HCT116 (cell line): ENCODE data around the gene MBOAT7. TPM values are rescaled to one million over a fixed set of nuclear protein-coding genes. Genes with fewer than 3 reads are reported as not detected.

ENCODE experiments used
- ATAC-seq: fragments of 200-7000 bp; cut with Tn5 transposase; 2 replicates; pipeline ENCODE4 v1.9.1; 2020; ENCODE audit warnings: mild to moderate bottlenecking, moderate library complexity
- BruUV-seq: library from RNA; stranded (reverse); fragments of 400-500 nt; replicated peaks from 2 replicates; lab custom pipeline; 2021; lab: Mats Ljungman, UMichigan
- CTCF ChIA-PET: fragments of 300-600 bp; sonication (Branson Sonifier 250); formaldehyde crosslinking; loops from one replicate; lab custom pipeline; 2021; ENCODE audit warnings: antibody characterized with exemption; lab: Charles Lee
- POLR2A ChIA-PET: fragments of 300-600, 350-600 bp; sonication (Branson Sonifier 250); formaldehyde crosslinking; loops from one replicate; lab custom pipeline; 2021; ENCODE audit warnings: antibody characterized with exemption; lab: Charles Lee
- RAD21 ChIA-PET, 2 experiments: fragments of 300-600 bp; sonication (Branson Sonifier 250); formaldehyde crosslinking; loops; one replicate each; lab custom pipeline; 2023; ENCODE audit warnings: low total read pairs in 2 of 2; ENCODE audit not compliant: uncharacterized antibody in 2 of 2, unreplicated experiment in 2 of 2, low non-redundant PET in 1 of 2; lab: Charles Lee
- DNase-seq: peaks from one replicate; pipeline ENCODE4 v3.0.0-alpha.2; 2010; ENCODE audit warnings: low read depth, low spot score
- H2AFZ ChIP-seq: fragments of 200-600 bp; shearing (Covaris generic), sonication (generic); 2 replicates; pipeline ENCODE4 v1.6.1; 2017; ENCODE audit warnings: low read depth, mixed run types, mixed read lengths, antibody characterized with exemption, low read length; ENCODE audit not compliant: poor library complexity, severe bottlenecking
- H3K27ac ChIP-seq: 2 replicates; pipeline ENCODE4 v1.5.1; 2012; ENCODE audit warnings: low read depth, low read length
- H3K27me3 ChIP-seq: fragments of 200-600 bp; sonication (generic); 2 replicates; pipeline ENCODE4 v1.6.1; 2016; ENCODE audit warnings: mixed run types, low read length, mixed read lengths; ENCODE audit not compliant: insufficient read depth
- H3K36me3 ChIP-seq, 2 experiments: fragments of 200-500 bp in 1 of 2; fragments of 200-600 bp in 1 of 2; sonication (Bioruptor generic) in 1 of 2; sonication (generic) in 1 of 2; 2 replicates each; pipeline versions ENCODE4 v1.5.1 to v1.6.1; 2014 to 2016; ENCODE audit warnings: low read length in 2 of 2, inconsistent platforms in 1 of 2, mixed read lengths in 1 of 2, mixed run types in 1 of 2; ENCODE audit not compliant: insufficient read depth in 2 of 2, control insufficient read depth in 1 of 2
- H3K4me1 ChIP-seq, 2 experiments: fragments of 200-600 bp in 1 of 2; sonication (generic) in 1 of 2; 2 replicates each; pipeline versions ENCODE4 v1.5.1 to v1.6.1; 2012 to 2017; ENCODE audit warnings: low read length in 2 of 2, inconsistent platforms in 1 of 2, mild to moderate bottlenecking in 1 of 2, mixed read lengths in 1 of 2, mixed run types in 1 of 2, moderate library complexity in 1 of 2; ENCODE audit not compliant: insufficient read depth in 2 of 2, control insufficient read depth in 1 of 2
- H3K4me2 ChIP-seq: fragments of 200-600 bp; sonication (generic); 2 replicates; pipeline ENCODE4 v1.6.1; 2017; ENCODE audit warnings: mixed run types, low read length, mixed read lengths
- H3K4me3 ChIP-seq, 2 experiments: fragments of 200-600 bp in 1 of 2; sonication (generic) in 1 of 2; replicated peaks in 1 of 2; 2 replicates each; pipeline ENCODE4 v1.5.1; 2011 to 2016; ENCODE audit warnings: low read length in 2 of 2, control low read depth in 1 of 2, low read depth in 1 of 2, mild to moderate bottlenecking in 1 of 2, mixed read lengths in 1 of 2, mixed run types in 1 of 2
- H3K79me2 ChIP-seq: fragments of 200-600 bp; sonication (generic); 2 replicates; pipeline ENCODE4 v1.6.1; 2017; ENCODE audit warnings: mild to moderate bottlenecking, mixed run types, low read length, moderate library complexity, mixed read lengths; ENCODE audit not compliant: insufficient read depth
- H3K9ac ChIP-seq: fragments of 200-600 bp; sonication (generic); 2 replicates; pipeline ENCODE4 v1.6.1; 2016; ENCODE audit warnings: low read length, mixed read lengths
- H3K9me2 ChIP-seq: fragments of 200-600 bp; sonication (generic), shearing (Covaris generic); 2 replicates; pipeline ENCODE4 v1.6.1; 2017; ENCODE audit warnings: mixed run types, mild to moderate bottlenecking, moderate library complexity; ENCODE audit not compliant: insufficient read depth
- H3K9me3 ChIP-seq, 2 experiments: fragments of 200-500 bp in 1 of 2; fragments of 200-600 bp in 1 of 2; sonication (Bioruptor generic) in 1 of 2; sonication (generic) in 1 of 2; 2 replicates each; pipeline ENCODE4 v1.6.1; 2014 to 2017; ENCODE audit warnings: low read length in 2 of 2, mixed read lengths in 2 of 2, inconsistent platforms in 1 of 2, low read depth in 1 of 2, mild to moderate bottlenecking in 1 of 2, mixed run types in 1 of 2, moderate library complexity in 1 of 2; ENCODE audit not compliant: control insufficient read depth in 1 of 2, insufficient read depth in 1 of 2
- H4K20me1 ChIP-seq: fragments of 200-600 bp; sonication (generic), shearing (Covaris generic); 2 replicates; pipeline ENCODE4 v1.6.1; 2017; ENCODE audit warnings: mixed run types, mild to moderate bottlenecking, moderate library complexity; ENCODE audit not compliant: insufficient read depth
- ATF3 ChIP-seq: IDR thresholded peaks from 2 replicates; pipeline ENCODE4 v1.6.1; 2012
- REST ChIP-seq: IDR thresholded peaks from 2 replicates; pipeline ENCODE4 v1.6.1; 2012; ENCODE audit warnings: low read depth
- ZBTB33 ChIP-seq: IDR thresholded peaks from 2 replicates; pipeline ENCODE4 v1.6.1; 2011; ENCODE audit warnings: mild to moderate bottlenecking, low read length, moderate library complexity; ENCODE audit not compliant: insufficient replicate concordance; ENCODE audit errors: extremely low read depth
- intact Hi-C: fragments of 100-400 bp; cut with micrococcal nuclease; formaldehyde crosslinking; loops from 2 replicates; pipeline ENCODE4 v1.10.0; 2022
- total RNA-seq: library from RNA; stranded (reverse); gene quantifications from one replicate; pipeline ENCODE4 v1.2.1, GENCODE V29; 2021; ENCODE audit not compliant: unreplicated experiment

MBOAT7 gene
- total RNA-seq, 1 experiment from 2014 or later: 113 TPM

- Histone ChIP-seq H3K36me3 (peaks cover 10 to 17% of the 10 kb centered on the region in 2 experiments), H3K4me1 (peaks cover 13 to 21% of the 10 kb centered on the region in 2 experiments), H3K9ac (peak overlapping the region; percentile 92), H3K9me3 (no peaks in the 10 kb centered on the region), H2AFZ (no peak overlapping the region), H3K79me2 (peaks cover 44% of the 10 kb centered on the region), H3K27ac (peak overlapping the region; percentile 100), H3K4me3 (peak overlapping the region; percentile 80 to 91), H4K20me1 (no peaks in the 10 kb centered on the region), H3K4me2 (peak overlapping the region; percentile 99), H3K27me3 (no peaks in the 10 kb centered on the region), H3K9me2 (no peaks in the 10 kb centered on the region)
- ATAC-seq (no peak), DNase-seq (no peak)
- POLR2A ChIA-PET: interaction anchor here (2.7 to 7.0 kb wide), 3 partner anchors 9 to 18 kb away, joined by 9 to 126 read pairs (median 16); partner anchors contain the start of gene RPS9
- RAD21 ChIA-PET: interaction anchor here in 1 of 2 experiments (0.7 kb wide), 1 partner anchor 46 kb away, joined by 3 read pairs; no protein-coding TSS in a partner anchor
- TF ChIP-seq REST (no peak), ATF3 (no peak), ZBTB33 (no peak)
- intact Hi-C loops: no loop called here
- CTCF ChIA-PET: interaction anchor here (1.4 kb wide), 1 partner anchor 22 kb away, joined by 5 read pairs; no protein-coding TSS in a partner anchor
- BruUV-seq: no TSS peak
Measured at GRCh38 chr19:54191811-54192453, 2.6 kb upstream of the MBOAT7 start.
